Measurements from ENCODE around the gene KCNK1. TPM values are rescaled to one million over a fixed set of nuclear protein-coding genes. Genes with fewer than 3 reads are reported as not detected.

KCNK1 gene
- total and polyA plus RNA-seq, 2 donors (not counting 1 experiment from before 2014, with no cell fraction given) = 0.48 to 2.6 TPM

DNA sequence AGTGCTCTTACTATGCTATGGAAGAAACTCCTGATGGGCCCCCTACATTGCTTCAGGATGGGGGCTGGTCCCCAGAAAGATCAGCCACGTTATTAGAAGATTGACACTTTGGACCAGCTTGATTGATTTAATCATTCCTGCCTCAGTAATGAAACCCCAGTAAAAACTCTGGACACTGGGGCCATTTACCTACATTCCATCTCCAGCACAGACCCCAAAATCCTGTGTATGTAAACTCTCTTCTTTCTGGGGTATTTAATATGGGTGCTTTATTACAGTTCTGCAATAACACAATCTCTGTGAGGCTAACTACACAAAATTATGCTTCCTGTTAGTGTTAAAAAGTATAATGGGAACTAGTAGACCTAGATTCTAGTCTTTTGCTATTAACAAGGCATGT lies 96.6 kb downstream of the KCNK1 start:
- no peak overlapping the region for H3K9ac ChIP-seq (ENCODE audit: insufficient read depth, low read length)
- H3K36me3 ChIP-seq (ENCODE audit: control insufficient read depth, insufficient read depth, low read length) = no peaks in the 10 kb centered on the region
- H3K79me2 ChIP-seq (ENCODE audit: control insufficient read depth, insufficient read depth, low read length) = no peaks in the 10 kb centered on the region
- no peaks in the 10 kb centered on the region for H3K27me3 ChIP-seq (ENCODE audit: control insufficient read depth, insufficient read depth, low read length)
- no peak for DNase-seq (ENCODE audit: low read depth in 2 of 2)
- no peaks in the 10 kb centered on the region for H3K9me3 ChIP-seq (ENCODE audit: control insufficient read depth, insufficient read depth, low read depth, low read length)
- H2AFZ ChIP-seq (ENCODE audit: low read length) = no peak overlapping the region
- H3K4me2 ChIP-seq (ENCODE audit: extremely low read depth, insufficient read depth, low read length) = no peak overlapping the region
- no peak overlapping the region for H3K27ac ChIP-seq (ENCODE audit: insufficient read depth, low read length)
- no peaks in the 10 kb centered on the region for H4K20me1 ChIP-seq (ENCODE audit: control insufficient read depth, extremely low read depth, insufficient read depth, low read length)
- TF ChIP-seq CTCF (conservative IDR thresholded peaks at IDR 0.05 in 1 of 2, IDR thresholded peaks at IDR 0.05 in 1 of 2; ENCODE audit: low read depth in 1 of 2, low read length in 2 of 2) = no peak
- no peak for TF ChIP-seq EZH2 (IDR thresholded peaks at IDR 0.05; ENCODE audit: low read length, missing control alignments)
- no peak overlapping the region for H3K4me3 ChIP-seq (replicated peaks in 1 of 4; ENCODE audit: control extremely low read depth in 1 of 4, insufficient read depth in 1 of 4, low read depth in 3 of 4, low read length in 4 of 4)
- H3K4me1 ChIP-seq (ENCODE audit: control insufficient read depth, extremely low read depth, insufficient read depth, low read length) = no peaks in the 10 kb centered on the region

GRCh38 chr1:233714631-233715217 lies 100.8 kb downstream of the KCNK1 start:
- no peak overlapping the region for H3K9ac ChIP-seq (ENCODE audit: insufficient read depth, low read length)
- H4K20me1 ChIP-seq (ENCODE audit: control insufficient read depth, extremely low read depth, insufficient read depth, low read length) = no peaks in the 10 kb centered on the region
- no peak overlapping the region for H3K4me3 ChIP-seq (replicated peaks in 1 of 4; ENCODE audit: control extremely low read depth in 1 of 4, insufficient read depth in 1 of 4, low read depth in 3 of 4, low read length in 4 of 4)
- no peaks in the 10 kb centered on the region for H3K4me1 ChIP-seq (ENCODE audit: control insufficient read depth, extremely low read depth, insufficient read depth, low read length)
- H2AFZ ChIP-seq (ENCODE audit: low read length) = no peak overlapping the region
- no peaks in the 10 kb centered on the region for H3K36me3 ChIP-seq (ENCODE audit: control insufficient read depth, insufficient read depth, low read length)
- H3K4me2 ChIP-seq (ENCODE audit: extremely low read depth, insufficient read depth, low read length) = no peak overlapping the region
- TF ChIP-seq EZH2 (IDR thresholded peaks at IDR 0.05; ENCODE audit: low read length, missing control alignments) (no peak), CTCF (conservative IDR thresholded peaks at IDR 0.05 in 1 of 2, IDR thresholded peaks at IDR 0.05 in 1 of 2; ENCODE audit: low read depth in 1 of 2, low read length in 2 of 2) (no peak)
- no peaks in the 10 kb centered on the region for H3K9me3 ChIP-seq (ENCODE audit: control insufficient read depth, insufficient read depth, low read depth, low read length)
- no peak overlapping the region for H3K27ac ChIP-seq (ENCODE audit: insufficient read depth, low read length)
- no peak for DNase-seq (ENCODE audit: low read depth in 2 of 2)
- no peaks in the 10 kb centered on the region for H3K79me2 ChIP-seq (ENCODE audit: control insufficient read depth, insufficient read depth, low read length)
- no peaks in the 10 kb centered on the region for H3K27me3 ChIP-seq (ENCODE audit: control insufficient read depth, insufficient read depth, low read length)

GRCh38 chr1:233718057-233718456 lies 104.2 kb downstream of the KCNK1 start:
- no peaks in the 10 kb centered on the region for H3K27me3 ChIP-seq (ENCODE audit: control insufficient read depth, insufficient read depth, low read length)
- H3K4me2 ChIP-seq (ENCODE audit: extremely low read depth, insufficient read depth, low read length) = no peak overlapping the region
- H3K9ac ChIP-seq (ENCODE audit: insufficient read depth, low read length) = no peak overlapping the region
- no peak overlapping the region for H3K4me3 ChIP-seq (replicated peaks in 1 of 4; ENCODE audit: control extremely low read depth in 1 of 4, insufficient read depth in 1 of 4, low read depth in 3 of 4, low read length in 4 of 4)
- H3K79me2 ChIP-seq (ENCODE audit: control insufficient read depth, insufficient read depth, low read length) = no peaks in the 10 kb centered on the region
- H3K36me3 ChIP-seq (ENCODE audit: control insufficient read depth, insufficient read depth, low read length) = no peaks in the 10 kb centered on the region
- no peak for DNase-seq (ENCODE audit: low read depth in 2 of 2)
- no peak overlapping the region for H3K27ac ChIP-seq (ENCODE audit: insufficient read depth, low read length)
- H3K9me3 ChIP-seq (ENCODE audit: control insufficient read depth, insufficient read depth, low read depth, low read length) = no peaks in the 10 kb centered on the region
- H3K4me1 ChIP-seq (ENCODE audit: control insufficient read depth, extremely low read depth, insufficient read depth, low read length) = no peaks in the 10 kb centered on the region
- no peak overlapping the region for H2AFZ ChIP-seq (ENCODE audit: low read length)
- no peaks in the 10 kb centered on the region for H4K20me1 ChIP-seq (ENCODE audit: control insufficient read depth, extremely low read depth, insufficient read depth, low read length)
- no peak for TF ChIP-seq CTCF (conservative IDR thresholded peaks at IDR 0.05 in 1 of 2, IDR thresholded peaks at IDR 0.05 in 1 of 2; ENCODE audit: low read depth in 1 of 2, low read length in 2 of 2)
- TF ChIP-seq EZH2 (IDR thresholded peaks at IDR 0.05; ENCODE audit: low read length, missing control alignments) = no peak

Measured in fibroblast of lung (primary cell).